ENCODE data around the gene BTBD2.

DNA sequence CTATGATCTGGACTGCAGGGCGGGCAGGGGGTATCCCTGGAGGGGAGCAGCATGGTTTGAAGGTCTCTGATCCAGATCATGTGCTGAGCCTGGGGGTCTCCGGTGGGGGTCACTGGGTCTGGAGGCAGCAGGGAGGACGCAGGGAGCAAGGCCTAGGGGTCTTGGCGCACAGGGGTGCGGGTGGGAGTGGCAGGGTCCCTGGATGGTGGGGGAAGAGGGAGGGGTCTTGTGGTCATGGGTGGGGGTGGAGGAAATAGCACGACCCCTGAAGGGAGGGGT, 1.9 kb downstream of the BTBD2 start:
- TF ChIP-seq, protein P1, sequence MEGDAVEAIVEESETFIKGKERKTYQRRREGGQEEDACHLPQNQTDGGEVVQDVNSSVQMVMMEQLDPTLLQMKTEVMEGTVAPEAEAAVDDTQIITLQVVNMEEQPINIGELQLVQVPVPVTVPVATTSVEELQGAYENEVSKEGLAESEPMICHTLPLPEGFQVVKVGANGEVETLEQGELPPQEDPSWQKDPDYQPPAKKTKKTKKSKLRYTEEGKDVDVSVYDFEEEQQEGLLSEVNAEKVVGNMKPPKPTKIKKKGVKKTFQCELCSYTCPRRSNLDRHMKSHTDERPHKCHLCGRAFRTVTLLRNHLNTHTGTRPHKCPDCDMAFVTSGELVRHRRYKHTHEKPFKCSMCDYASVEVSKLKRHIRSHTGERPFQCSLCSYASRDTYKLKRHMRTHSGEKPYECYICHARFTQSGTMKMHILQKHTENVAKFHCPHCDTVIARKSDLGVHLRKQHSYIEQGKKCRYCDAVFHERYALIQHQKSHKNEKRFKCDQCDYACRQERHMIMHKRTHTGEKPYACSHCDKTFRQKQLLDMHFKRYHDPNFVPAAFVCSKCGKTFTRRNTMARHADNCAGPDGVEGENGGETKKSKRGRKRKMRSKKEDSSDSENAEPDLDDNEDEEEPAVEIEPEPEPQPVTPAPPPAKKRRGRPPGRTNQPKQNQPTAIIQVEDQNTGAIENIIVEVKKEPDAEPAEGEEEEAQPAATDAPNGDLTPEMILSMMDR (IDR thresholded peaks at IDR 0.05) = no peak
- TF ChIP-seq EZH2phosphoT487 (IDR thresholded peaks at IDR 0.05) (no peak), EZH2 (IDR thresholded peaks at IDR 0.05) (no peak)
